GM18907 (cell line): ENCODE measurements around the gene MAML1.
"Not testable (repeated sequence)": the region's sequence is repeated elsewhere in the genome, so short reads cannot be mapped to it uniquely, and the experiment has no call there.

ENCODE experiments used
- ATAC-seq: cut with Tn5 transposase; IDR thresholded peaks from one replicate; pipeline ENCODE4 v1.9.1; 2021; ENCODE audit warnings: mild to moderate bottlenecking, moderate library complexity; ENCODE audit not compliant: unreplicated experiment

The MAML1 gene, protein sequence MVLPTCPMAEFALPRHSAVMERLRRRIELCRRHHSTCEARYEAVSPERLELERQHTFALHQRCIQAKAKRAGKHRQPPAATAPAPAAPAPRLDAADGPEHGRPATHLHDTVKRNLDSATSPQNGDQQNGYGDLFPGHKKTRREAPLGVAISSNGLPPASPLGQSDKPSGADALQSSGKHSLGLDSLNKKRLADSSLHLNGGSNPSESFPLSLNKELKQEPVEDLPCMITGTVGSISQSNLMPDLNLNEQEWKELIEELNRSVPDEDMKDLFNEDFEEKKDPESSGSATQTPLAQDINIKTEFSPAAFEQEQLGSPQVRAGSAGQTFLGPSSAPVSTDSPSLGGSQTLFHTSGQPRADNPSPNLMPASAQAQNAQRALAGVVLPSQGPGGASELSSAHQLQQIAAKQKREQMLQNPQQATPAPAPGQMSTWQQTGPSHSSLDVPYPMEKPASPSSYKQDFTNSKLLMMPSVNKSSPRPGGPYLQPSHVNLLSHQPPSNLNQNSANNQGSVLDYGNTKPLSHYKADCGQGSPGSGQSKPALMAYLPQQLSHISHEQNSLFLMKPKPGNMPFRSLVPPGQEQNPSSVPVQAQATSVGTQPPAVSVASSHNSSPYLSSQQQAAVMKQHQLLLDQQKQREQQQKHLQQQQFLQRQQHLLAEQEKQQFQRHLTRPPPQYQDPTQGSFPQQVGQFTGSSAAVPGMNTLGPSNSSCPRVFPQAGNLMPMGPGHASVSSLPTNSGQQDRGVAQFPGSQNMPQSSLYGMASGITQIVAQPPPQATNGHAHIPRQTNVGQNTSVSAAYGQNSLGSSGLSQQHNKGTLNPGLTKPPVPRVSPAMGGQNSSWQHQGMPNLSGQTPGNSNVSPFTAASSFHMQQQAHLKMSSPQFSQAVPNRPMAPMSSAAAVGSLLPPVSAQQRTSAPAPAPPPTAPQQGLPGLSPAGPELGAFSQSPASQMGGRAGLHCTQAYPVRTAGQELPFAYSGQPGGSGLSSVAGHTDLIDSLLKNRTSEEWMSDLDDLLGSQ

DNA sequence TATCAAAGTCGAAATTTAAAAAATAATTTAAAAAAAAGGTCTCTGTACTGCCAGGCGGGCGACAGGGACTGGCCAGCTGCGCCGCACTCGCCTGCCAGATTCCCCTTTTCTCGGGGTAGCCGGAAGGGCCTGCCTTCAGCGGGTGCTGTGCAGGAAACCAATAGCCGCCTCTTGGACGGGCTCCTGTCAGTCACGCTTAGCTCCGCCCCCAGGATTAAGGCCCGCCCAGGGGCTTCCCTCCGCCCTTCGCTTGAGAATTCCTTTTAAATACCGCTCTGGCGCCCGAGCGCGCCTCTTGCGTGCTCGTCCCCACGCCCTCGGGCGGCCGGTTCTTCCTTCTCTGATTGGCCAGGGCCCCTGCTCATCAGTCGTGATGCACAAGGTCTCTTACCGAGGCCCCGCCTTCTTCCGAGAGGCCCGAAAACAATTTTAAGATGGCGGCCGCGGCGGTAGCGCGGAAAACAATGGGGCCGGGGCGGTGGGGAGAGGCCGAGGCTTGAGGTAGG lies at the start of gene MAML1:
MAML1 (plus strand) TSS at position 411 of the 506 bp plus-strand sequence. CDS start 291 bp downstream, outside the sequence.
- ATAC-seq, result peak; percentile 96

DNA sequence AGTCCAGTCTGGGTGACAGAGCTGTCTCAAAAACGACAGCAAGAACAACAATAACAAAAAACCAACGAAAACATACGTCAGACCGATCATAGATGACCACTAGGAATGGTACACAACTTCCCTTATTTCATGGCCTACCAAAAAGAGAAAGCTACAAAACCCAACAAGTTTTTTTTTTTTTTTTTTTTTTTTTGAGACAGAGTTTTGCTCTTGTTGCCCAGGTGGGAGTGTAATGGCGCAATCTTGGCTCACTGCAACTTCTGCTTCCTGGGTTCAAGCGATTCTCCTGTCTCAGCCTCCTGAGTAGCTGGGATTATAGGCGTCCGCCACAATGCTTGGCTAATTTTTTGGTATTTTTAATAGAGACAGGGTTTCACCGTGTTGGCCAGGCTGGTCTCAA lies 43.4 kb upstream of the MAML1 start:
- not testable (repeated sequence) for ATAC-seq

DNA sequence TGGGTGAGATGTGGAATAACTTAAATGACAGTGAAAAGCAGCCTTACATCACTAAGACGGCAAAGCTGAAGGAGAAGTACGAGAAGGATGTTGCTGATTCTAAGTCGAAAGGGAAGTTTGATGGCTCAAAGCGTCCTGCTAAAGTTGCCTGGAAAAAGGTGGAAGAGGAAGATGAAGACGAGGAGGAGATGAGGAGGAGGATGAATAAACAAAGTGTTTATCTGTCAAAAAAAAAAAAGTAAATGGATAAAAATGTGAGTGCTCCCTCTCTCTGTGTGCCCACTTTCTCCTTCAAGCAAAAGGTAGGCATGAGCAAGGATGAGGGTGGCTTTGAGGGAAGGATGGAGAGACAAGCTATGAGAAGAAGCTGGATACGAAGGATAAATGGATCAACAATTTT lies 38.1 kb upstream of the MAML1 start:
- ATAC-seq, result no peak

DNA sequence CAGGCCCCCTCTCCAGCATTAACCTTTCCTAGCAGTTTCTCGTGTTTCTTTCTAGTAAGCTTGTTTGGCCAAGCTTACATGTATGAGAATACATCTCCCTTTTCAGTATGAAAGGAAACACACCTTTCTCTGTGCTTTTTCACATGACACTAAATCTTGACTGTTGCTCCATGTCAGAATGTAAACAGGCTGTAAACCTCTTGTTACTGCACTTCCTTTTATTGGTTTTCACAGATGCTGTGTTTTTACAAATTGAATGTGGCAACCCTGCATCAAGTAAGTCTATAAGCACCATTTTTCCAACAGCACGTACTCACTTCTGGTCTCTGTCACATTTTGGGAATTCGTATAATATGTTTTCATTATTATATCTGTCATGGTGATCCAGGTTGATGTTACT lies 36.0 kb upstream of the MAML1 start:
- ATAC-seq, result no peak

DNA sequence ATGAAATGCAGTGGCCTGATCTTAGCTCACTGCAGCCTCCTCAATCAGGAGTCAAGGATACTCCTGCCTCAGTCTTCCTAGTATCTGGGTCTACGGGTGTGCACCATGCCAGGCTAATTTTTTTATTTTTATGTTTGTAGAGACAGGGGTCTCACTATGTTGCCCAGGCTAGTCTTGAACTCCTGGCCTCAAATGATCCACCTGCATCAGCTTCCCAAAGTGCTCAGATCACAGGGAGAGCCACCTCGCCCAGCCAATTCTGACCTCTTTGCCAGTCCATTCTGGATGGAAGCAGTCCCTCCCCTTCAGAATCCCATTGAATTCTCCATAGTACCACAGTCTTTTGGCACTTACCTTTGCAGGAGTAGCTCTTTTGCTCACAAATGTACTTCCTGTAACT lies 35.5 kb upstream of the MAML1 start:
- ATAC-seq, result no peak

DNA sequence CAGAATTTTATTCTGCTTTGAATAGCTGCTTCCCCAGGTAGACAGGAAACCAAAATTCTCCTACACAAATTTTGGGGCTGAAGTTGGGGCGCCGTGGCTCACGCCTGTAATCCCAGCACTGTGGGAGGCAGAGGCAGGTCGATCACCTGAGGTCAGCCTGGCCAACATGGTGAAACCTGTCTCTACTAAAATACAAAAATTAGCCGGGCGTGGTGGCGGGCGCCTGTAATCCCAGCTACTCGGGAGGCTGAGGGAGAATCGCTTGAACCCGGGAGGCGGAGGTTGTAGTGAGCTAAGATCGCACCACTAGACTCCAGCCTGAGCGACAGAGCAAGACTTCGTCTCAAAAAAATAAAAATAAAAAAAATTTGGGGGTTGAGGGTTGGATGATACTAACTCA lies 35.1 kb upstream of the MAML1 start:
- not testable (repeated sequence) for ATAC-seq

DNA sequence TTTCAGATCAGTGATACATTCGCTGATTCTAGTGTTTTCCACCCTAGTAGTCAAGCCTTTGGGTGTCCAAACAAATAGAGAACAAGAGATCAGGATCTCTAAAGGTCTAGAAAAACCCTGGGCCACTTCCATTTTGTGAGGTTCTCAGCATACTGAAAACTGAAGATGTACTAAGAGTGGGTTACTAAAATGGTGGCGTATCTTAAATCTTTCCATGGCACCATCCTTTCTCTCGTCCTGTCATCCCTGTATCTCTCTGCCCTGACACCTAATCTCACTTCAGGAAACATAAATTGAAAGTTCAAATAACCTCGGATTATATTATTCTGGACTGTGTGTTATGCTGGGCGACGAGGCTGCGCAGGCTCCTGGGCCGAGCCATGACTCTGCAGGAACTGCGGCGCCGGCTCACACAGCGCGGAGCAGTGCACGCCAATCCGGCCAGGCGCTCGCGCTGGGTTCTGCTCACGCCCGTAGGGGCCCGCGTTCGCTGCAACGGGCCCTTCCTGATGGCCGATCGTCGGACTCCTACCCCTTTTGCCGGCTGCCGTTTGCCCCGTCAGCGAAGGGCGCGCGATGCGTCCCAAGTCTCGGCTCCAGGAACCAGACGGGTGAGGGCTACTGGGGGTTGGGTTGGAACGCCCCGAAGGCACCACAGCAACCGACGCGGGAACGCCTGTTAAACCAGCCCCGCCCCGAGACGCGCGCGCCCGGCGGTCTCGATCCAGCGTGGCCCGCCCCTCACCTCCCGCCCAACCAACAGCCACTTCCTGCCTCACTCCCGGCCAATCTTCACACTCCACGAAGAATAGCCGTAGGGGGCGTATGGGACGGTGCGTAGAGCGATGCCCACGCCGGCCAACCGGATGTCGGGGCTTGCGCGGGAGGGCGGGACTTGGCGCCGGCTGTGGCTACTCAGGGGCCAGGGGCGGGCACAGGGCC lies 34.4 kb upstream of the MAML1 start:
- ATAC-seq, result peak; percentile 93

DNA sequence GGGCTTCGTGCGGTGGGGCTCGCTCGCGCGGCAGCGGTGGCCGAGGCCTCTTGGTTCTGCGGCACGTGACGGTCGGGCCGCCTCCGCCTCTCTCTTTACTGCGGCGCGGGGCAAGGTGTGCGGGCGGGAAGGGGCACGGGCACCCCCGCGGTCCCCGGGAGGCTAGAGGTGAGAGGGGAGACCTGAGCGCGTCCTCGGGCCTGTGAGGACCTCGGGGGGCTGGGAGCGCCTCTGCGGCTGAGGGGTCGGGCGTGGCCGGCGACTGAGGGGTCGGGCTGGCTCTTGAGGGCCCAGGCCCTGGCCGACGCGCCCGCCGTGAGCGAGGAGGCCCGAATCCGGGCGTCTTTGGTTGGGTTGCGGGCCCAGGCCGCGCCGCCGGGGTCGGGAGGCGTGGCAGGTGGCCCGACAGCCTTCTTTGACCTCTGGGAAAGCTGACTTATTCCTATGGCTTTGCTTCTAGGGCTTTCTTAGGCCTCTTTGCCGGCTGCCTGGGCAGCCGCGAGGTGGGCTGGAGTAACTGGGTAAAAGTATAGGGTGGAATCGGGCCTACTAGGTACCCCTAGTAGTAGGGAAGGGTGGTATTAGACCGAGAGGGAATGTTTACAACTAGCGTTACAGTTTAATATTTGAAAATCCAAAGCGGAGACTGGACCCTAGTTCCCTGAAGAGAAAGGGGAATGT lies 33.5 kb upstream of the MAML1 start, which contains the start of gene CANX:
CANX (plus strand) TSS at position 33 of the 681 bp plus-strand sequence. CDS start 6,715 bp downstream, outside the sequence.
- no peak for ATAC-seq

DNA sequence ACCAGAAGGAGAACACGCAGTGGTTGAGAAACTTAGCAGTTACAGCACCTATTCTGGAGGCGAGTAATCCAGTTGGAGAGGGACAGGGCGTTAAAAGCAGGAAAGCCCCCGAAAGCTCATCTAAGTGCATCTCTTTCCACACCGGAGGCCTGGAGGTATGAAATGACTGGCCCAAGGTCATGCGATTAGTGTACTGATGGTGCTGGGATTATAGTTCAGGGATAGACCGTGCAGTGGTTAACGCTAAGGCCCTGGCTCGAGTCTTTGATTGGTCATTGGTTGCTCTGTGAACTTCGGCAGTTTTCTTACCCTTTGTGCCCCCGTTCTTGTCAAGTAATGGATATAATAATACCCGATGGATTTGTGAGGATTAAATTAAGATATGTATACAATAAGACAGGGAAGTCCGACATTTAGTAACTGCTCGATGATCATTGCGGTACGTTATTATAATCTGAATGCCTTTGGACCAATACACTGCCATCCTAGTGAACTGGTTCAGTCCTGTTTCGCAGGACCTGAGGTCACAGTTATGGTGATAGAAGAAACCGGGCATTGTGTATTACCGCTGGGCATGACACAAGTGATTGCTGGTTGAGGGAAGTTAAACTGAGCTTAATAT lies 32.9 kb upstream of the MAML1 start:
- ATAC-seq, result peak; percentile 10

DNA sequence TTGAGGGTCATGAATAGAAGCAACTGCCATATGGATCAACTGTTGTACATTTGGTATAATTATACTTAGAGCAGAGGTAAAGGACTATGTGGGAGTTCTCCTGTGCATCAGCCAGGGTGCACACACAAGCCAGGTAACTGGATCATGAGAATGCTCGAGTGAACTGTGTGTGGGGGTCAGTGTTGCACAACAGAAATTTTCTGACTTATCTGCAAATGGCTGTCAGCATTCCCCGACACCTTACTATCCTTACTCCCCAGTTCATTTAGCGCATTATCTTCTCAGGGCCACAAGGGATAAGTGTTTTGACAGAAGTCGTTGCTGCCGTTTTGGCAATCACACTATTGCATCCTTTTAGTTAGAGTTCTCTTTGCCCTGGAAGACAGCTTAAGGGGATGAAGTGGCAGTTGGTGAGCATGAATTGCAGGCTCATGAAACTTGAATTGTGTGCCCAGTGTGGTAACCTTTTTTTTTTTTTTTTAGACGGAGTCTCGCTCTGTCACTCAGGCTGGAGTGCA lies 32.2 kb upstream of the MAML1 start:
- ATAC-seq, result no peak

DNA sequence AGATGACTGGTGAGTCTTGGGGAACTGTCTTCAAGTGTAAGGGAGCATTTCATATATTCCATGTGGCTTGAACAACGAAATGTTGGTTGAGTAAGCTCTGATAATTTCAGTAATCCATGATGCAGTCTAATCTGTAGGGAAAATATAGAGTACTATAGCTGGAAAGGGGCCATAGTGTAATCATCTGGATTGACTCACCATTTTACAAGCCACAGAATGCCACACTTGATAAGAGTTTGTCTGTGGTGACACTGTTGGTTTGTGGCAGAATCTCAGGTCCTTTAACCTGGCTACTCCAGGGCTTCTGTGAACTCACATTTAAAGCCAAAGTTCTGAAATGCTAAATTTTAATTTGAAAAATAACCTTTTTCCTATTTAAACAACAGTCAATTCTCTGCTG lies 16.3 kb upstream of the MAML1 start:
- ATAC-seq, result no peak

DNA sequence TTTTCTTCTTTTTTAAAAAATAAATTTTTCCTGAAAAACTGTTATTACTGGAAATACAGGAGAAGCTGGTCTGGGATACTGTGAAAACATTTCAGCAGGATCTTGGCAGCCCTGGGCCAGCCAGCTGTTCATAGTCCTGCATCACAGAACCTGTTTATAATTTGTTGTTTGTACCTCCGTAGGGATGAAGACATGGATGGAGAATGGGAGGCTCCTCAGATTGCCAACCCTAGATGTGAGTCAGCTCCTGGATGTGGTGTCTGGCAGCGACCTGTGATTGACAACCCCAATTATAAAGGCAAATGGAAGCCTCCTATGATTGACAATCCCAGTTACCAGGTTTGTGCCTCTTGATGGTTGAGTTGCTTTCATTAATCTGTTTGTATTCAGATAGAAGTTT lies 12.4 kb upstream of the MAML1 start:
- no peak for ATAC-seq

DNA sequence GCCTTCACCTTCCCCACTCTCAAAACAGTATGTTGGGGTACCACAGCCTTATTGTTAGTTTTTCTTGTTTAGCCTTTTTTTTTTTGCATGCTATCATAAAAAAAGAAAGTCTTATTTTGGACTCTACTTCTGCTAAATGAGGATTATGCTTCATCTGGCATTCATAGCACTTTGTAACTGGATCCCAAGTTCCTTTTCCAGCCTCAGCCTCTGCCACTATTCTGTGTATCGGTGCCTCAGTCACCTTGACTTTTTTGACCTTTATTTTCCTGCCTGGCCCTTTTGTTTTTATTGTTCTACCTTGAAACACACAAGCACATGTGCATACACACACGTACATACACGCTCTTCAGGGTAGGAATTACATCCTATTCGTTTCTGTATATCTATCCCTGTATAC lies 8.5 kb upstream of the MAML1 start:
- no peak for ATAC-seq

DNA sequence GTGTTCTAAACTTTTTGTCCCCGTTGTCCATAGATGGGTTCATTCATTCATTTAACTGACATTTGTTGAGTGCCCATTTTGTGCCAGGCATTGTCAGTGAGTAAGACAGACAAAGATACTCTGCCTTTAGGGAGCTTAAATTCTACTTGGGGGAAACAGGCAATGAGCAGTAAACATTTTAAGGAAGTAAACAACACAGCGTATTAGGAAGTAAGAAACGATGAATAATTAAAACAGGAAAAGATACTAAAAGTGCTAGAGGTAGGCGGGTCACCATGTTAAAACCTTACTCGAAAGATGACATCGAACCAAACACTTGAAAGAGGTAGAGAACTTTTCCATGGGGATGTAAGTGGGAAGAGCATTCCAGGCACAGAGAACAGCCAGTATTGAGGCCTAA lies 5.5 kb upstream of the MAML1 start:
- ATAC-seq, result no peak

DNA sequence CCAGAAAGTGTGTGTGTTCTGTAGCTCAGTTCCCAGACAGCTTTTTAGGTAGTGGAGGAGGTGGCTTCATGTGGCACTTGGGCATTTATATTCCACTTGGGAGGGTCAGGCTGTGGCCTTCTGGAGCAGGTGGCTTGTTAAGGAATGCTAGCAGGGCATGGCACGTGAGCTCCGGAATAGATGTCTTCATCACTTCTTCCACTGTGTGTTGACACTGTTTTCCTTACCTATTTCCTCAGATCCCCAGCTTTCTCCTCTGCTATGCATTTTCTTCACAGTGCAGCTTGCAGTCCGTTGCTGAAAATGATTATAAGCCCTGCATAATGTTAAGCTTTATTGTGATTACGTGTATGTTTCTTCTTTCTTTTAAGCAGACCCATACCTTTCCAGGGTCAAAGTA lies 3.3 kb upstream of the MAML1 start:
- ATAC-seq, result no peak

DNA sequence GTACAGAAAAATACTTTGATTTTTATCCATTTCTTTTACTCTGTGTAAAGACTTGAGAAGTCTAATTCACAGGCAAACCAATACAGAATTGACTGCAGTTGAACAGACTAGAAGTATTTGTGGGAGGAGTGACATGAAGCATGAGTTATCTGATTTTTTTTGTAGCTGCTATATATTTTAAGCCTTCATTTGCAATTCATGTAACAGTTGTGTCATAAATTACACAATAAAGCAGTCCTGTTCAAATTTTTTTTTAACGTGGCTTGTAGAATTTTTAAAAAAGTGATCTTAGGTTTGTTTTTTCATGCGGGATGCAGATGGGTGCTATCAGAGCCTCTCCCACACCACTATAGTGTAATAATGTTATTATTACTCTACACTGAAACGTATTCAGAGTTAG lies 2.9 kb upstream of the MAML1 start:
- no peak for ATAC-seq

DNA sequence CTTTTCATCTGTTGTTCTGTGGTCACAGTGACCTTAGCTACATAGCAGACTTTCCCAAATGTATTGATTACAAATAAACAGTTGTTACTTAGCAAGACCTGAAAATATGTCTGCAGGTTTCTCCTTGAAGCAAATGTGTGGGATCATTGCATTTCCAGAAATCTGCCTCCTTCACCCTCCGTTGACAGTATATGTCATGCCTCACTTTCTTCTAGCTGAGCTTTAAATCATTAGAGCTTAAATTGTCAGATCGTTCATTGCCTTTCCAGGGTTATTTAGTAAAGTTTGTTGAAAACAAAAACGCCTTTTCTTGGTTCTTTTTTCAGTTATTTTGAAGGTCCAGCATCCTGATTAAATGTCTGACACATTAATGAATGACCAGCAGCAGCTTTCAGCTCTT lies 2.3 kb upstream of the MAML1 start:
- ATAC-seq, result no peak

DNA sequence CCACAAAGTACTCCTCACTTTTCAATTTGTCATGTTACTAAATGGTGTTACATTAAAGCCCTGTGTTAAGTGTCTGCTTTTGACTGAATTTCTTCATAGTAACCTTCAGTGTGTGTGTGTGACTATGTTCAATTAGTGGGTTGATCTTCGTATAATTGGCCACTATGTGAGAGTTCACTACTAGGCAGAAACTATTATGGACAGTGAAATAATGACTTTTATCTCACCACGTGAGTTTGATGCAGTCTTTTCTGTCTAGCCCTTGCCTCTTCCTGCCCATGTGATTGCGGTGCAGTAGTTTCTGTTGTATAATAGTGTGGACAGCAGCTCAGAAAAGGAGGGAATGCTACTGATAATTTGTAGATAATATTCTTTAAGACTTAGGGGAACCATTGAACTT lies 1.8 kb upstream of the MAML1 start:
- no peak for ATAC-seq

DNA sequence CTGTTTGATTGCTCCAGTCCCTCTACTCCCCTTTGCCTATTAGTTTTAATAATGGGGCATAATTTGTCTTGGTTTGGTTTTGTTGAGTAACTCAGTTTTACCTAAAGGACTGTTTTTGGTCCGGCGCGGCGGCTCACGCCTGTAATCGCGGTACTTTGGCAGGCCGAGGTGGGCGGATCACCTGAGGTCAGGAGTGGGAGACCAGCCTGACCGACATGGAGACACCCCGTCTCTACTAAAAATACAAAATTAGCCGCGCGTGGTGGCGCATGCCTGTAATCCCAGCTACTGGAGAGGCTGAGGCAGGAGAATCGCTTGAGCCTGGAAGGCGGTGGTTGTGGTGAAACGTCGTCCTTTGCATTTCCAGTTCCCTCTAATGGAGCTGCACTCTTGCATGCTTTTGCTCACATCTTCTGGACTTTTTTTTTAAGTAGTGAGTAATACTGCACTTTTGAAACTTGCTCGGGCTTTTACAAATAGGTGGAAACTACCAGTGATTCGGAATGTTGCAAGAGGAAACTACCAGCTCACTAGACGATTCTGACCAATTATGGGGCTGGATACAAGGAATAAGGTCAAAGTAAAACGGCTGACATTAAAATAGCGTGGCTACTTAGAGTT lies 721 bp upstream of the MAML1 start:
- ATAC-seq, result peak; percentile 22
